Measurements from ENCODE around the gene RUVBL2.

- TF ChIP-seq POLR2A (IDR thresholded peaks at IDR 0.05; ENCODE audit: low read length) (no peak), GATA1 (IDR thresholded peaks at IDR 0.05; ENCODE audit: low read depth, low read length) (no peak)
Observed at GRCh38 chr19:48988286-48988685, 5.4 kb upstream of the RUVBL2 start.

Data from erythroblast (primary cell).